Stimulated activated CD4-positive, alpha-beta T cell treated with anti-CD3 and anti-CD28 coated beads, Interleukin-1b, Interleukin-23, amount 100 ng/mL, for 1 hour (primary cell): ENCODE measurements around the gene FARS2.

Experiments
- DNase-seq, 2 donors: peaks; one replicate each; pipeline ENCODE4 v3.0.0-alpha.2; 2020; ENCODE audit warnings: low read depth in 2 of 2

Gene FARS2

DNA sequence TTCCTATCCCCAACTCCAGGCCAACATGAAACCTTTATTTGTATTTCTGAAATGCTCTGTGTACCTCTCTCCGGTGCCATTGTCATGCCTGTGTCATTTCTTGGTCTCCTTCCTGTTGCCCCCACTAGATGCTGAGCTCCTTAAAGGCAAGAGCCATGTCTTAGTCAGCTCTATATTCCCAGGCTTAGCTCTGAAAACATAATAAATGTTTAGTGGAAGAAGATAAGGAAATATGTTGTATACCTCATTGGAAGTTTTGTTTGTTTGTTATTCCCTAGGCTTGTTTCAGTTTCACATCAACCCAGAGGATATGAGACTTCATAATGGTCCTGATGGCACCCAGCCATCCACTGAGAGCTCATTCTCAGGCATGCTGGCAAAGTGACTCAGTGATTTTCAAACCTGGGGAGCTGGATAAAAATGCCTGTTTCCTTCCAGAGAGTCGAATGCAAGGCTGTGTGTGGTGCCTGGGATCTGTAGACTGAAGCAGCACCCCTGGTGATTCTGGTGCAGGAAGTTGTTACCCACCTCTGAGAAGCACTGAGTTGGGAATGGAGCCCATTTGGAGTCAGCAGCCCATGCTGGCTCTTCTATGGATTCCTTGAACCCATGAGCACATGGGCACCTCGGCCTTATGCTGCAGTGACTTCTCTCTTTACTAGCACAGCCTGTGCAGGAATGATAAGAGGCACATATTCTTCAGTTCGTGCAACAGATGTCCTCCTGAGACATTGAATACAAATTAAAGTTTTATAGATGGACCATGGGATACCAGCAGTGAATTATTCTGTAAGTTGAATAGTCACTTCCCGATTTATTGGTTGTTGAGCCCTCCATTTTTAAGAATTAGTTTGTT, 205.2 kb downstream of the FARS2 start:
- DNase-seq = no peak

DNA sequence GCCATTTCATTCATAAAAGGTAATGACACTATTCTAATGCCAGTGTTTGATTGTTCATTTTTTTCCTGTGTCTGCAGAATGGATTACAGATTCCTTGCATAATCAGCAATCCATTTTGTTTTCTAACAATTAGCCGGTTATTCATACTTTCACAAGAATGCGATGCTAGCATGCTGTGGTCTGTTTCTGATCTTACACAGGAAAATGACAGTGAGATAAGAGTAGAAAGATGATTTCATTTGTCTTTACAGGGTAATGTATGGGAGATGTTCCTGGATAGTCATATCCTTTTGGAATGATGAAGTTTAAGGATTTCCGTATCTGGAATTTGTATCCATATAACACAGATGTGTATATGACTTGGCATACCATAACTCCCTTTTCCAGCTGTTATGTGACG, 207.3 kb downstream of the FARS2 start:
- DNase-seq = no peak

DNA sequence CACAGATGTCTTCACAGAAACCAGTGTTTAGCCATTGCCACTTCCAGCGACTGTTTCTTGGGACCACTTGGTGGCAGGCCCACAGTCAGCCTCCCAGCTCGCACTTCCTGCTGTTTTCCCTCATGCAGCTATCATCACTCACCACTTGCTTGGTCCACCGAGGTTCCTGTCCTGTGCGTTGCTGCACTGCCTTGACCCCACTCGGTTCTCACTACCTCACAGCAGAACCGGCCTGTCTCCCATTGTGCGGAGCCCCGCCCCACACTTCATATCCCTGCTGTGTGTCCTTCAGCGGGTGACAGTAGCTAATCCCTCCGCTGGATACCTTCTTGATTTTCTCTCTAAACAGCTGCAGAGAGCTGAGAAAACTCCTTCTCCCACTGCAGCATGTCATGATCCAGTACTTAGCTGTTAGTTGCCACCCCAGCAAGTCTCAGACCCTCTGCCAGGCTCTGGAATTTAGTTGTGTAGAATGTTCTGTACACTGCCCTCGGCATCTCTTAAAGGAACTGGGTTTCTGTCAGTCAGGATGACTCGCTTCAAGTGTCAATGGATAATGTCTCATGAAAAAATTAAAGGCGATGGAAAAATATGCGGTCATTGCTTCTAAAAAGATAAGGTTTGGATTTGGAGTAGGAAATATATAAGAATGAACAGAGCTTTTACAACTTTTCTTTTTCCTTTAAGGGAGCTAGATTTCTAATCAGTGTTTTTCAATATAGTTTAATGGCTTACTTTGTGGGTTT, 208.0 kb downstream of the FARS2 start:
- DNase-seq = no peak

DNA sequence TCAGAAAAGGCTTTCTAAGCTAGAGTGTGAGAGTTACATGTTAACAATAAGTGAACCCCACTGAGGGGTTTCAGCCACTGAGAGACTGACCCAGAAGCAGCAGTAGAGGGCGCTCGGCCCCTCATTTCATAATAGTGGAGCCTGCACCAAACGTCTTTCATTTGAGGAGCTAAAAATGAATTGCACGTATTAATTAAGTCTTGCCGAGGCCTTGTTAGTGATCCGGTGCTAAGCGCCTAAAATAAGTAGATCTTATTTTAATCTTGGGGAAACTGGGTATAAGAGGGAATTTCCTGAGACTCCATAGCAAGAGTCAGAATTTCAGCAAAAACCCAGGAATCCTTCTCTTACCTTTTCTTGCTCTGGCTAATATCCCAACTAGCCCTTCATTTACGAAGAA, 209.7 kb downstream of the FARS2 start:
- peak in 1 of 2 donors; percentile 30 for DNase-seq

DNA sequence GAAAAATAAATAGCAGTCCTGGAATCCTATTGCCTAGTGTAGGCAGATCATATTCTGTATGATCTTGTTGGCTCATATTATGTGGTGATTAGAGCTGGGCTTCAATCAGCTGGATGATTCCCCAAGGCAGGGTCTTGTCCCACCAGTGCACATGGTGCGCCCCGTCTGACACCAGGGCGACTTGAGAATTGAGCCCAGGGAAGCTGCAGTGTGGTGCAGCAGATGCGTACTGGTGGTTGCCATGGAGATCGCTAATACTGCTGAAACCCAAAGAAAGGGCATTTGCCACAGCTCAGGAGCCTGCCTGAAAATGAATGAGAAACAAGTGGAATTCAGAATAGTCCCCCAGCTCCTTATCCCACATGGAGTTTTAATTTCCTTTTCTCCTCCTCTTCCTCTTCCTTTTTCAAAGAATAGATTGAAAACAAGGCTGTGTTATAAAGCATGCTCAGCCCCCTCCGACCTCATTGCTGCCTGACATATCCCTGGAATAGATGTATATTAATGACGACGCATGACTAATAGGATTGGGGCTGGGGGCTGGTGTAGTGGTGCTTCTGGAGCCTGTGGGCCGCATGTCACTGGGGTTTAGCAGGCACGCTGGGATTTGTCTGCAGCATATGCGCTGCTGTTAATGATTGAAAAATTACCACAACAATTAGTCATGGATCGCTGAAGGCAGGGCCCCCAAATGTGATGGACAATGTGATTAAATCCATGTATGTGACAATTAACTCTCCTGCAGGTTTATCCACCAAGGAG, 210.5 kb downstream of the FARS2 start:
- no peak for DNase-seq

DNA sequence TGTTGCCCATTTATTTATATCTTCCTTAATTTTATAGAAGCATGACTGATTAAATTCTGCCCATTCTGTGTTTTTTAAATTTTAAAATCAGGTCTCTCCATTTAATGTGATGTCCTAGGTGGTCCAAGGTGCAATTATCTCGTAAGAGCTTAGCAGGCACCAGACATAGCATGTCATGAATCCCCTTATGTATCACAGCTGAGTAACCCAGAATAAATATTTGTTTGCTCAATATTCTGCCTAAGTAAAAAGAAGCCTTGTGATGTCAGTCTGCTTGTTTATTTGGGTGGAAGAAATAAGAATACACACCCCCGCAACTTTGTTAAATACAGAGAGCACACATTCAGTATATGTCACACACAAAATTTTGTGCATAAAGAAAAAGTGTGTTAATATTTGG, 211.3 kb downstream of the FARS2 start:
- DNase-seq = no peak

DNA sequence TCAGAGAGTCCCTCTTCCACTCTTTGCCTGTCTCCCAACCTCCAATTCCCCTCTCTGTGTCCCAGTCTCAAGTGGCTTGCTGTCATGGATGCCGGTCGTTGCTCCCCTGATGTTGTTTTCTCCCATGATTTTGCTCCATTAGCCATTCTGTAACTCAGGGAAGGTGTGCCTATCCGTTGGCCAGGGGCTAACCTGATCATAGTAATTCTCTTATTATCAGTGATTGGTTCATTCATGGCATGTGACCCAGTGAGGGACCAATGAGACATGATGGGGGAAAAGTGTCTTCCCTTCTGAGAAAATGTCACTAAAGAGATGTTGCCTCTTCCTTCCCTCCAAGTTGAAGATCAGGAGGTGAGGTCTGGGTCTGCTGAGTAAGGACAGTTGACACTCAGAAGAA, 214.5 kb downstream of the FARS2 start:
- no peak for DNase-seq

DNA sequence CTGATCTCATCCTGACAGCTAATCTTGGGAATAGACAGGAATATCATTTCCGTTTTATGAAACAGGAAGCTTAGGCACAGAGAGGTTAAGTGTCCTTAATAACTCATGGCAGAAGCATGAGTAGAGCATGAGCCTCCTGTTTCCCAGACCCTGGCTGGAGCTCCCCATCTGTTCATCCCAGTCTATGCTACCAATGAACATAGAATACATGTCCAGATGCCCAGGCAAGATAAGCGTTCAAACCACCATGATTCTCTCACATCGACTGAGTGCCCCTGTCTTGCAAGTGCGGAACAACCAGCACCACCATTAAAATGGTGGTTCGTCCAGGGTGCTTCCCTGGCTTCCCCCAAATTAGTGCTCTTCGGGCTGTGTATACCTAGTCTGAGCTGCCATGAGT, 217.1 kb downstream of the FARS2 start:
- no peak for DNase-seq

DNA sequence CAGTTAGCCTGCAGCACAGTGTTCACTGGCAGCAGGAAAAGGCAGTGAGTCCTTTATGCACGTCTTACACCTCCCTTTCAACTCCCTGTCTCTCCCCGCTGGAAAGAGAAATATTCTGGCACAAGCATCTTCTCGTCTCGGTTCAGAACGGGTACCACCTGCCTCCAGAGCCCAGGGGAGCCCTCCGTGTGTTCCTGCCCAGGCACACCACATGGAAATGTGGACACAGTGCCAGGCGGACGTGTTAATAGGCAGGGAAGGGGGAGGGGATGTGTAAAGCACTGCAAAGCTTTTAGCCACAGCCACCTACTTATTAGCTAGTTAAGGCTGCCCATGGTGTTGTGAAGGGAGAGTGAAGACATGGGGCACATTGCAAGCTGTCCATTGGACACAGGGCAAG, 219.7 kb downstream of the FARS2 start:
- no peak for DNase-seq

DNA sequence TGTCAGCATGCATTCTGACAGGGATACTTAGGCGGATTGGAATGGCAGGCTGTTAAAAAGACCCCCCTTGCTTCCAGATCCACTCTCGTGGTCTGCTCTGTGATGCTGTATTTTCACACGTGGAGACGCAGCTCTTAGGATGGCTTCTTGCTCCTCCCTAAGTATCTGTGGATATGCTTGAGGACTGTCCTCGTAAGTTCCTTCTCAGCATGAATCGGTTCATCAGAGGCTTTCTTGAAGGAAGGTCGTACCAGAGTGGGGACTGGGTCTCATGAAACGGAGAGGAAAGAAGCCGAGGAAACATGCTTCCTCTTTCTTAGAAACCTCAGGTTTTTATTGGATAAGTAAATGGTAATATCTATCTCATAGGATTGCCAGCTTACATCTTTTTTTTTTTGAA, 220.4 kb downstream of the FARS2 start:
- no peak for DNase-seq

DNA sequence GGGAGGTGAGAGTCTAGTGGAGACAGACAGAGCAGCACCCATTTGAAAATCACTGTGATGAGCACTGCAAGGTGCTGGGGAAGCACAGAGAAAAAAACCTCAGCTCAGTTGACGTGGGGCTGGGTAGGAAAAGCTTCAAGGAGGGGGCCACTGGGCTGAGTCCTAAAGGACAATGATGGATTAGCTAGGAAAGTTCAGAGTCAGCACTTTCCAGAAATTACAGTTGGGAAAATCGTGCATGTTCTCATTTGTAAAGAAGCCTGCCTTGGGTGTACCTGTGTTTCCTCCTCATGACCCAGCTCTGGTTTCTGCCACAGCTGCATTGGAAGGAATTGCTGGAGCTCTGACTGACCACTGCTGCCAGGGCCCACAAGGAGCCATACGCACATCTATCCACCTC, 221.3 kb downstream of the FARS2 start:
- no peak for DNase-seq

DNA sequence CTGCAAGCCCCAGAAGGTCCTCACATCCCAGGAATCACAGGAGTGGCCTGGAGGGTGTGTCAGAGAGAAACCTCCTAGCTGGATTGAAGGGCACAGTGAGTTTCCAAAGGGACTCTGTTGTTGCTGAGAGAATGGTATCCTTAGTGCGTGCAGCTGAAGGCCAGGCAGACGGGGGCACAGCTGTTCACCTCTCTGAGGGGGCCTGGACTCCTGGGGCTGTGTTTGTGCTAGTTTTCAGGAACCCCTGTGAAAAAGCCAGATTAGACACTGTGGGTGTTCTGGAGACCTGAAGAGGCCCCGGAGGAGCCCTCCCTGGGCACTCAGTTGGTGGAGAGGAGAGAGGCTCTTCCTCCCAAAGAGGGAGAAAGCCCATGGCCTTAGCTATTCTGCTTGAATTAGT, 223.4 kb downstream of the FARS2 start:
- no peak for DNase-seq

DNA sequence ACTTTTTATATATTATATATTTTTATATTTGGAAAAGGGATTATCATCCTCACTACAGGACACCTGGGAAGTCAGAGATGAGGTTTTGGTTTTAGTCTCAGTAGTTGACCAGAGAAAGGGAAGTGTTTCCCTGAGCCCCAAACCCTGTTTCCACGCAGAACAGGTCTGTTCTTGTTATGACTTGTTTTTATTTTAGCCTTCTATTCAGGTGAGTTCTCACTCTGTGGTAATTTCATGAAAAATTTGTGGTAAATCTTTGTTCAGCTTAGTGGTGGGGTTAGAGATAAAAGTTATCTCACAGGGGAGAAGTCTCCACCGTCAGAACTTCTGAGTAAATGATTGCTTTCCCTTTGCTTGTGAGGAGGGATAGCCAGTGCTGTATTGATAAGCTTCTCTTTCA, 224.9 kb downstream of the FARS2 start:
- no peak for DNase-seq

DNA sequence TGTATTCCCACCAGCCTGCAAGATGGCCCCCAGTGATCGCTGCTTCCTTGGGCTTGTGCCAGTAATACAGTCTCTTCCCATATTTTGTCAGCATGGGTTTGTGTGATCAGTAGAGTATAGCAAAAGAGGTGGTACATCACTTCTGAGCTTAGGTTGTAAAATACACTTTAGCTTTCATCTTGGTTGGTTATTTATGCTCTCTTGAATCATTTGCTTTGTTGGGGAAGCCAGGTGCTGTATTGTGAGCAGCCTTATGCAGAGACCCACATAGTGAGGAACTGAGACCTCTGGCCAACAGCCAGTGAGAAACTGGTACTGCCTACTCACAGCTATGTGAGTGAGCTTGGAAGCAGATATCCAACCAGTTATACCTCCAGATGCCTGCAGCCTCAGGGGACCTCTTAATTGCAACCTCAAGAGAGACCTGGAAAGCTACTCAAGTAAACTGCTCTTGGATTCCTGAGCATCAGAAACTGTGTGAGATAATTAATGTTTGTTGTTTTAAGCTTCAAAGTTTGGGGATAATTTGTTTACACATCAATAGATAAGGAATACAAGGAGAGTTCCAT, 229.3 kb downstream of the FARS2 start:
- no peak for DNase-seq

DNA sequence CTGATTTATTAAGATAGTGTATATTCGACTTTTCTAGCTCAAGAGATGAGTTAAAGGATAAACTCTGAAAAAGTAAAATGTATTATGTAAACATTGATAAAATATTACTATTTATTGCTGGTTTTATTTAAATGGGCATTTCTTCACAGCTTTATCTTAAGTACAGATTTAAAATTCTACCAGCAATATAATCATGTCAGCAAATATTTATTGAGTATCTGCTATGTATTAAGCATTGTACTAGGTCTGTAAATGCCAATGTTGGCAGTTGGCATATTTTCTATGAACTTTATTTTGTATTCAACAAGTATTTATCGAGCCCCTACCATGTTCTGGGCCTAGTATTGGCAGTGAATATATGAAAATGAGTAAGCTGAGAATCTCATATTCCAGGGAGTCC, 231.0 kb downstream of the FARS2 start:
- DNase-seq = no peak

DNA sequence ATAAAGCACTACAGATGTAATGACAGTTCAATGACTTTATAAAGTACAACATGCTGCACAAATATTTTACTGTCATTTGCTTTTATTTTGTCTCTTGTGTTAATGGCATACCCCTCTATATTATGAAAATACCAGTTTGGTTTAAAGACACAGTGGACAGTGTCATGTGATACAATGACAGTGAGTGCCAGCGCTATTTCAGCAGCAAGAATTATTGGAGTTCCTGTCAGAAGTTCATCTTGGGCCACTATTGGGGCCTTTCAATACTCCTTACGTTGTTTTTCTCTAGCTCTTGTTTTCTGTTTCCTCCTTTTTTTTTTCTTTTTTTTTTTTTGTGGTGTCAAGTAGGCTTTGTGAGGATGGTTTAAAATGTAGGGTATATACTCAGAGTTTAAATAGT, 232.5 kb downstream of the FARS2 start:
- no peak for DNase-seq

DNA sequence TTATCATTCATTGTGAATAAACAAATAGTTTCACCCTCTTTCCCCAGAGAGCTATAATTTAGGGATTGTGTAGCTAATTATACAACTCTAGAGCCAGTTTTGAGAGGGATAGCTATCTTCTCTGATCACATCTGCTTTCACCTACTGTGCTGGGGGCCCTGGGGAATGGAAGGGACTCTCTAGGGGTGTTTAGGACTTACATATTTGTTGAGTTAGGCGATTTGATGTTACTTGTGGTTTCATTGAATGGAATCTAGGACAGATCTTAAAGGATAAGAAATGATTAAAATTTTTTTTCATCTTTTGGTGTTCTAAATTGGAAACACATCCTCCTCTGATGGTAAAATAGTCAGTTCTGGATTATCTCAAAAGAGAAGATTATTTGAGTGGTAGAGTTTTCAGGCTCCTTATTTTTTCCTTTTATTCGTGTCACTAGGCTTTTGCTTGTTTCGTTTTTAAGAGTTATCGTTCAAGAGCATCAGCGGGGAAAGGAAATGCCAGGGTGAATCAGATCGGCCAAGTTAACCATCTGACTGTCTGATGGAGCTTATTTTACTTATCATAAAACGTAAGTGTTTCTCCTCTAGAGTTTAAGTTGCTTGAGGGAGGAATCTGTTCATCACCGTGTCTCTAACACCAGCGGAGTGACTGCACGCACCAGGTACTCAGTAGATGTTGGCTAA, 236.7 kb downstream of the FARS2 start:
- DNase-seq = no peak

DNA sequence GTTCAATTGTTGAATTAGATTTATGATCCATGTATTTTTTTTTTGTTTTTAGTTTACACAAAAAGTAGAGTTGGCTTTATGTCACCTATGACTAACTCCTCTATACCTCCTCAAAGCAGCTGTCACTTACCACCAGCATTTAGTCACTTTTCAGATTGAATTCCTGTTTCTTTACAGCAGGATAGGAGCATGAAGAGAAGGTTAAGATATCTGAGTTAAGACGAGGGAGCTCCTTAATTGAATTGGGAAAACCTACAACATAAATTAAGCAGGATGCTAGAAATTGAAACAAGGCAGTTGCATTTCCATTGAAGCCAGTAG, 237.2 kb downstream of the FARS2 start:
- no peak for DNase-seq

DNA sequence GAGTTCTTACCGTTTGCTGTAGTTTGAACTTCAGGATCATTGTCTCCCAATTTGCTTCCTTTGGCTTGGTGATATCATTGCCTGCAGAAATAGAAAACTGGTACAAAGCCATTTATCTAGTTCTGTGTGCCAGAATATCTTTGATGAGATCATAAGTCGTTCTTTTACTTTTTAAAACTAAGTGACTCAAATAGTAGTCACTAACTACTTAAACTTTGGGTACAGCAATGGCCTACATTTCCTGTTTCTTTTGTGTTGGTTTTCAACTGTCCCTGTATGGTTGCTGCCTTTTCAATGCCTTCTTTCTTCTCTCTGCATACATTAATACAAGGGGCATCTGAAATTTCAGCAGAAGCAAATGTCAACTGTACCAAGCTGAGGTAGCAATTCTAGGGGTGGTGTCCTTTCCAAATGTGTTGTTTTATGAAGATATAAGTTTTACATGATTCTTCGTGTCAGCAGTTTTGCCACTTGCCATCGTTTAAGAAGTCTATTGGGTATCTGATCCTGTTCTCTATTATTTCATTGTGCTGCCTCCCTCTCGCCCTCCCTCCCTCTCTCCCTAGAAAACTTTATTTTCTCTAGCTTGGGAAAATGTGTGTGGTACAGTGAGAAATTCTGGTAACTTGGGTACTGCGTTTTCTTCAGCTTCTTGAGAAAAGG, 238.5 kb downstream of the FARS2 start:
- no peak for DNase-seq

DNA sequence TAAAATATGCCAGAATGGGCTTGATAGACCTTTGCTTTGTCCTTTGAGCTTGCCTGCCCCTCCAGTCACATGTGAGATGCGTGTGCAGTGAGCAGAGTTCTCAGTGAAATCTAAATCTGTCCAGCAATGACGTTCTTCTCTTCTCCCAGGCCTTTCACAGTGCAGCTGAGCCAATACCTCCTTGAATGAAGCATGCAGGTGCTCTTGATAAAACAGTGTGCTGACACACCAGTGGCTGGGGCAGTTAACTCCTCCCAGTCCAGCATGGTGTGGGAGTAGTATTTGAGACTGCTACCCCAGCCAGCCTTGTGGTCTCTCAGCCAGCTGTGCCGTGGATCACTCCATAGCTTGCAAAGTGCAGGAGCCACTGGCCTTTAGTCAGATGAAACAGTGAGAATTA, 240.5 kb downstream of the FARS2 start:
- no peak for DNase-seq

DNA sequence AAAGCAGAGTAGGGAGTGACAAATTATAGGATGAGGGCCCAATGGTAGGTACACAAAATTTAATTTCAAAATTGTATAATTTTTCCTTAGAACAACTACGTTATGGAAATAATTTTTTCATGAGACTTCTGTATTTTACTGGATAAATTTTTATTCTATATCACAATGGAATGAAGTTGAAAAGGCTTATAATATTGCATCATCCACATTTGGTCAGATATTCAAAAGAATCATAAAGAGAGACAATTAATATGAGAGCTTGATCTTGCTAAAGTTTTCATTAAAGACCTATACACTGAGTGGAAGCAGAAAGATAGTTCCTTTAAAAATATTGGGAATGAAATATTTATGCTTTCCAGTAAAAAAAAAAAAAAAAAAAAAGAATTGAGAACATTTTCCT, 242.8 kb downstream of the FARS2 start:
- no peak for DNase-seq
